Renal cortical epithelial cell (primary cell): ENCODE measurements around the gene WDR64. TPM values are rescaled to one million over a fixed set of nuclear protein-coding genes. Genes with fewer than 3 reads are reported as not detected.

Source experiments
- DNase-seq: peaks from one replicate; pipeline ENCODE4 v3.0.0-alpha.2; 2011; ENCODE audit warnings: low read depth
- total RNA-seq: library from RNA; depleted of rRNA; stranded (reverse); fragments of >200 nt; gene quantifications from 2 replicates; pipeline ENCODE4 v1.2.3, GENCODE V29; 2014

The WDR64 gene
- total RNA-seq, 1 donor from 2014 or later = 0.35 TPM

GRCh38 chr1:241738284-241739078, 86.4 kb downstream of the WDR64 start:
- DNase-seq = no peak

- no peak for DNase-seq
Measured at GRCh38 chr1:241742084-241742483, 90.0 kb downstream of the WDR64 start.

DNA sequence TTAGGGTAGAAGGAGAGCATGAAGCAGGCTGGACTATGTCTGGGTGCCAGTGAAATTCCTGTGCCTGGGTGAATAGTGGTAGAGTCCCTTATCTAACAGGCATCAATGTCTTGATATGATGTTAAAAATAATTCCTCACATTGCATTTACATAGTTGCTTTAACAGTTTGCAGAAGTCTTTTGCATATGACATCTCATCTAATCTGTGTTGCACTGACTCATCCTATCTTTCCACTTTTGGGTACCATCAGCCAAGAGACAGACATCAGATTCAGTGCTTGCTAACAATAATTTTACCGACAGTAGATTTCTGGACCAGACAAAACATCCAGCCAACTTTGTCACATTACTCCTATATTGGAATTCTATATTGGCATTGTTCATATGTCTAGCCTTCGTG, 92.5 kb downstream of the WDR64 start:
- no peak for DNase-seq

DNA sequence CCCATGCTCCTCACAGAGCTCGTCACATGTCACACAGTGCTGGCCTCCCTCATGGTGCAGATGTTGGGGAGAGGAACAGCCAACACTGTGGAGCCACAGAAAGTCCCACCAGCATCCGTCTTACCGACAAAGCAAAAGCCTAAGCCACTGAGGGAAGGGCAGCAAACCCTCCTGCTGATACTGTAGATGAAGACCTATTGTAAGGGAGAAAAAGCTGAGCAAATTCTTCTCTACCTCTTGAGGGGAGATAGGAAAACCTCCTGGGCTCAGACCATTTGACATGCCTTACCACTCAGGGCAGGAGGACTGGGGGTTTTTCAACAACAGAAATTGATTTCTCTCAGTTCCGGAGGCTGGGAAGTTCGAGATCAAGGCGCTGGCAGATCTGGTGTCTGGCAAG, 95.9 kb downstream of the WDR64 start:
- DNase-seq = no peak

- peak; percentile 11 for DNase-seq
Measured at GRCh38 chr1:241749041-241749944, 97.2 kb downstream of the WDR64 start.

- peak; percentile 6 for DNase-seq
Measured at GRCh38 chr1:241749945-241750695, 98.0 kb downstream of the WDR64 start.

GRCh38 chr1:241751524-241751923, 99.4 kb downstream of the WDR64 start:
- no peak for DNase-seq

- DNase-seq = no peak
Measured at GRCh38 chr1:241762713-241763339, 110.7 kb downstream of the WDR64 start.

DNA sequence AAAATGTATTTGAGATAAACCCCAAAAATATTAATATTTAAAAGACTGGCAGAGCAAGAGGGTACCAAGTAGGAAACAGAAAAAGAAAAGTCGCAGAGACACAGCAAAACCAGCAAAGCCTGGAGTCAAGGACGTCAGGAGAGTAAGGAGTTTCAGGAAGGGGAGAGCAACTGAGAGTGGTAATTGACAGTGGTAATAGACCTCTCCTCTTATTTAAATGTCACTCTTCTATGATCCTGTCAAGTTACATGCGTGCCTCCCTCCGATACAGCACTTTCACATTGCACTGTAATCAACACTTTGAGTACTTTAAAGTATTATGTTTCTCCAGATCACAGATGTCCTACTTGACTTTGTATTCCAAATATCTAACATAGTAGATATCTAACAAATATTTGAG, 113.3 kb downstream of the WDR64 start:
- DNase-seq = no peak

DNA sequence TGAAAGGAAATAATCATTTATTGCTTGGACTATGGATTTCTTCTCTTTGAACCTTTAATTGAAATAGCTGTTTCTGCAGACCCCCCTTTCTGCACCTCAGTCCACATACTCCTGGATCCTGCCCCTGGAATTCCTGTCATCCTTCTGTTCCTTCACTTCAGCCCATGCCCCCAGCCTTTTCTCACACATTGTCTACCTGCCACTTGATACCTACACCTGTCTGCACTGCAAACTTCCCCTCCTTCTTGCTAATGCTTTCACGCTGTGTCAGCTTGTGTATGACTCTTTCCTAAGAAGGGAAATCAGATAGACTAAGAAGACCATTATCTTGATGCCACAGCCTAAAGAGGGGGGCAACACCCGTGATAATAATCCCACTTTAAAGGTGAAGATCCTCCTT, 115.7 kb downstream of the WDR64 start:
- DNase-seq = no peak

- DNase-seq = no peak
Measured at GRCh38 chr1:241770115-241770514, 118.0 kb downstream of the WDR64 start.

GRCh38 chr1:241771117-241771516, 119.0 kb downstream of the WDR64 start:
- no peak for DNase-seq

- DNase-seq = no peak
Measured at GRCh38 chr1:241772932-241773500, 120.9 kb downstream of the WDR64 start.

DNA sequence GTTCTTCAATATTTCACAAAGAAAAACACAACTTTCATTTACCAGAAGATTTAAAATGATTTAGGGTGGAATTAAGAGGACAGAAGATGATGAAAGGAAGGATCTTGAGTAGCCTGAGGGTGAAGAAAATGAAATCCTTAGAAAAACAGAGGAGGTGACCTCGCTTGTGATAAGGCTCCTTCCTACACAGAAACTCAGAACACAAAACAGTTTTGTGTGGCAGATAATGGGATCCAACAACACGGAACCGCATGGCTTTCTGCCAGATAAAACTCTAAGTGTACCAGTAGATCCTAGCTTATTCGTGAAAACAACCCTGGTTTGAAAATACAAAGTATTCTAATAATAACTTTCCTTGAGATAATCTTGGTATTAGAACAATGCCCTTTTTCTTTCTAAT, 121.9 kb downstream of the WDR64 start:
- DNase-seq = no peak

GRCh38 chr1:241775021-241775420, 122.9 kb downstream of the WDR64 start:
- peak; percentile 18 for DNase-seq

DNA sequence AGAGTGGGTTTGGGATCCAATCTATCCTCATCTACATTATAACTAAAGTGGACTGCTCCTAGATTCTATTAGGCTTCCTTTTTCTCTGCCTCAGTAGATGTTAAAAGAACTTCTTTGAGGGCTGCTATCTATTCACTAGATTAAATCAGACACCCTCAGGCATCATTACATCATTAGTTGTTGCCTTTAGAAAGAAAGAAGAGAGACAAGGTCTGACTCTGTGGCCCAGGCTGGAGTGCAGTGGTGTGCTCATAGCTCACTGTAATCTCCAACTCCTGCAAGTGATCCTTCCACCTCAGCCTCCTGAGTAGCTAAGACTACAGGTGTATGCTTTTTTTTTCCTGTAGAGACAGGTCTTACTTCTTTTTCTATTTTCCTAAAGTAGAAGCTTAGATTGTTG, 124.8 kb downstream of the WDR64 start:
- no peak for DNase-seq

DNA sequence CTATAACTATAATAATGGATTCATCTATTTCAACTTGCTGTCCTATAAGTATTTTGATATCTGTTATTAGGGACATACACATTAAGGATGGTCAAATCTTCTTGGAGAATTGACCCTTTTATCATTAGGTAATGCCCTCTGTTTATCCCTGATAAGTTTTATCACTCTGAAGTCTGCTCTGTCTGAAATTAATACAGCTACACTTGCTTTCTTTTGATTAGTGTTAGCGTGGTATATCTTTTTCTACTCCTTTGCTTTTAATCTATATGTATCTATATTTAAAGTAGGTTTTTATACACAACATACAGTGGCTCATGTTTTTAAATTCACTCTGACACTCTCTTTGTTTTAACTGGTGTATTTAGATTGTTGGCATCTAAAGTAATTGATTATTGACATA, 126.0 kb downstream of the WDR64 start:
- no peak for DNase-seq

- no peak for DNase-seq
Measured at GRCh38 chr1:241779897-241780296, 127.8 kb downstream of the WDR64 start.

- no peak for DNase-seq
Measured at GRCh38 chr1:241782396-241782795, 130.3 kb downstream of the WDR64 start.

GRCh38 chr1:241787691-241788090, 135.6 kb downstream of the WDR64 start:
- DNase-seq = no peak

- DNase-seq = no peak
Measured at GRCh38 chr1:241789061-241789460, 137.0 kb downstream of the WDR64 start.
